Lower leg skin (tissue), 3 donors: Measurements from ENCODE around the gene LGALS8.

Source experiments
- POLR2A ChIP-seq, 2 donors: fragments of 450-650 bp; IDR thresholded peaks; one replicate each; pipeline ENCODE4 v1.6.1; 2016 to 2017; ENCODE audit warnings: antibody characterized with exemption in 2 of 2, mild to moderate bottlenecking in 1 of 2, moderate library complexity in 1 of 2
- TF ChIP-seq, protein P1 (sequence below), 3 donors: fragments of 450-650 bp; IDR thresholded peaks; one replicate each; pipeline ENCODE4 v1.5.1; 2016; ENCODE audit warnings: antibody characterized with exemption in 3 of 3, mild to moderate bottlenecking in 3 of 3, moderate library complexity in 2 of 3

DNA sequence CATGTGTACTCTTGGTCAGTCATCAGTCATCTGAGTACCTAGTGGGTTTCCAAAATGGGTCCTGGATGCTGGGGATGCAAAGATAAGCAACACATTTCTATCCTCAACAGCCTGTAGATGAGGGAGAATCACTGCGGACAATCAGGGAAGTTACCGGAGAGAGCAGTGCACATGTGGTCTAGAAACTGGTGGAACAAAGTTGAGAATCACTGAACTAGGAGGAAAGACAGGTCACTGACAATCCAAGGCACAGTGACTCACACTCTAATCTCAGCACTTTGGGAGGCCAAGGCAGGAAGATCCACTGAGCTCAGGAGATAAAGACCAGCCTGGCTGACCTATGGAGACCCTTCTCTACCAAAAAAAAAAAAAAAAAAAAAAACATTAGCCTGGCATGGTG, 31.4 kb upstream of the LGALS8 start:
- TF ChIP-seq, protein P1, sequence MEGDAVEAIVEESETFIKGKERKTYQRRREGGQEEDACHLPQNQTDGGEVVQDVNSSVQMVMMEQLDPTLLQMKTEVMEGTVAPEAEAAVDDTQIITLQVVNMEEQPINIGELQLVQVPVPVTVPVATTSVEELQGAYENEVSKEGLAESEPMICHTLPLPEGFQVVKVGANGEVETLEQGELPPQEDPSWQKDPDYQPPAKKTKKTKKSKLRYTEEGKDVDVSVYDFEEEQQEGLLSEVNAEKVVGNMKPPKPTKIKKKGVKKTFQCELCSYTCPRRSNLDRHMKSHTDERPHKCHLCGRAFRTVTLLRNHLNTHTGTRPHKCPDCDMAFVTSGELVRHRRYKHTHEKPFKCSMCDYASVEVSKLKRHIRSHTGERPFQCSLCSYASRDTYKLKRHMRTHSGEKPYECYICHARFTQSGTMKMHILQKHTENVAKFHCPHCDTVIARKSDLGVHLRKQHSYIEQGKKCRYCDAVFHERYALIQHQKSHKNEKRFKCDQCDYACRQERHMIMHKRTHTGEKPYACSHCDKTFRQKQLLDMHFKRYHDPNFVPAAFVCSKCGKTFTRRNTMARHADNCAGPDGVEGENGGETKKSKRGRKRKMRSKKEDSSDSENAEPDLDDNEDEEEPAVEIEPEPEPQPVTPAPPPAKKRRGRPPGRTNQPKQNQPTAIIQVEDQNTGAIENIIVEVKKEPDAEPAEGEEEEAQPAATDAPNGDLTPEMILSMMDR (IDR thresholded peaks at IDR 0.05): no peak
- TF ChIP-seq POLR2A (IDR thresholded peaks at IDR 0.05): no peak
